Activated T-cell treated with anti-CD3 and anti-CD28 coated beads, Interleukin-2, amount 50 U/mL, for 4 hours (primary cell): ENCODE data around the gene ANKRD36C. TPM values are rescaled to one million over a fixed set of nuclear protein-coding genes. Genes with fewer than 3 reads are reported as not detected.
"Not testable (repeated sequence)": the region's sequence is repeated elsewhere in the genome, so short reads cannot be mapped to it uniquely, and the experiment has no call there.

Experiments used
- ATAC-seq, 2 donors: fragments of 200-7000 bp; cut with Tn5 transposase; one replicate each; pipeline ENCODE4 v1.10.0; 2021
- DNase-seq: peaks from one replicate; pipeline ENCODE4 v3.0.0-alpha.2; 2020
- H3K27me3 Mint-ChIP-seq: one replicate; pipeline ENCODE4 v1.8.0; 2021; ENCODE audit warnings: low read depth, mixed read lengths
- H3K36me3 Mint-ChIP-seq: one replicate; pipeline ENCODE4 v1.8.0; 2022; ENCODE audit warnings: mixed read lengths; ENCODE audit not compliant: insufficient read depth
- H3K4me1 Mint-ChIP-seq: one replicate; pipeline ENCODE4 v1.8.0; 2021; ENCODE audit warnings: low read depth, mixed read lengths
- H3K4me3 Mint-ChIP-seq: one replicate; pipeline ENCODE4 v1.8.0; 2021; ENCODE audit warnings: mild to moderate bottlenecking, moderate library complexity, mixed read lengths
- H3K9me3 Mint-ChIP-seq: one replicate; pipeline ENCODE4 v1.8.0; 2021; ENCODE audit warnings: mixed read lengths
- total RNA-seq, 3 donors: library from RNA; stranded (reverse); gene quantifications; one replicate each; pipeline ENCODE4 v1.2.1, GENCODE V29; 2021

ANKRD36C gene
- total RNA-seq, 3 donors from 2014 or later: 18.5 to 20.6 (median 20.5) TPM

GRCh38 chr2:95917007-95917406, 74.6 kb downstream of the ANKRD36C start:
- H3K4me1 Mint-ChIP-seq, H3K9me3 Mint-ChIP-seq, ATAC-seq, H3K4me3 Mint-ChIP-seq, DNase-seq, H3K27me3 Mint-ChIP-seq: not testable (repeated sequence)
- peaks cover 57% of the 10 kb centered on the region for H3K36me3 Mint-ChIP-seq

- H3K9me3 Mint-ChIP-seq, H3K27me3 Mint-ChIP-seq, H3K4me1 Mint-ChIP-seq, DNase-seq, H3K4me3 Mint-ChIP-seq, ATAC-seq: not testable (repeated sequence)
- peaks cover 58% of the 10 kb centered on the region for H3K36me3 Mint-ChIP-seq
These were observed 76.5 kb downstream of the ANKRD36C start for GRCh38 chr2:95915131-95915530.

- not testable (repeated sequence) for H3K9me3 Mint-ChIP-seq, H3K27me3 Mint-ChIP-seq, H3K4me3 Mint-ChIP-seq, ATAC-seq, H3K4me1 Mint-ChIP-seq, DNase-seq
- H3K36me3 Mint-ChIP-seq: peaks cover 40% of the 10 kb centered on the region
These were observed 80.2 kb downstream of the ANKRD36C start for GRCh38 chr2:95911431-95911830.

GRCh38 chr2:95894443-95894842, 97.2 kb downstream of the ANKRD36C start:
- DNase-seq, H3K4me3 Mint-ChIP-seq, H3K4me1 Mint-ChIP-seq, ATAC-seq, H3K9me3 Mint-ChIP-seq, H3K27me3 Mint-ChIP-seq: not testable (repeated sequence)
- H3K36me3 Mint-ChIP-seq: peaks cover 24% of the 10 kb centered on the region

GRCh38 chr2:95867929-95868328, 123.7 kb downstream of the ANKRD36C start:
- H3K4me3 Mint-ChIP-seq, H3K27me3 Mint-ChIP-seq, DNase-seq, H3K9me3 Mint-ChIP-seq, H3K4me1 Mint-ChIP-seq, ATAC-seq: not testable (repeated sequence)
- H3K36me3 Mint-ChIP-seq: peaks cover 14% of the 10 kb centered on the region

- not testable (repeated sequence) for H3K4me1 Mint-ChIP-seq, H3K9me3 Mint-ChIP-seq, DNase-seq, H3K4me3 Mint-ChIP-seq, H3K27me3 Mint-ChIP-seq
- H3K36me3 Mint-ChIP-seq: peaks cover 10% of the 10 kb centered on the region
- peak; percentile 53 to 54 for ATAC-seq
These were observed 124.5 kb downstream of the ANKRD36C start for GRCh38 chr2:95867047-95867677.

GRCh38 chr2:95862121-95862520, 129.5 kb downstream of the ANKRD36C start:
- DNase-seq, H3K4me3 Mint-ChIP-seq, ATAC-seq, H3K9me3 Mint-ChIP-seq, H3K4me1 Mint-ChIP-seq, H3K27me3 Mint-ChIP-seq: not testable (repeated sequence)
- peaks cover 17% of the 10 kb centered on the region for H3K36me3 Mint-ChIP-seq

- Mint-ChIP-seq H3K4me1 (no peaks in the 10 kb centered on the region), H3K4me3 (no peak overlapping the region), H3K36me3 (peaks cover 50% of the 10 kb centered on the region), H3K9me3 (no peaks in the 10 kb centered on the region), H3K27me3 (no peaks in the 10 kb centered on the region)
- DNase-seq: no peak
- ATAC-seq: no peak
These were observed 155.5 kb downstream of the ANKRD36C start for GRCh38 chr2:95836151-95836550.

GRCh38 chr2:95834077-95835013, 157.3 kb downstream of the ANKRD36C start:
- H3K4me3 Mint-ChIP-seq, H3K9me3 Mint-ChIP-seq, H3K27me3 Mint-ChIP-seq, H3K4me1 Mint-ChIP-seq, ATAC-seq, DNase-seq: not testable (repeated sequence)
- H3K36me3 Mint-ChIP-seq: peaks cover 50% of the 10 kb centered on the region

- H3K36me3 Mint-ChIP-seq: peaks cover 16% of the 10 kb centered on the region
- peaks cover 45% of the 10 kb centered on the region for H3K9me3 Mint-ChIP-seq
- H3K27me3 Mint-ChIP-seq: not testable (repeated sequence)
These were observed 167.4 kb downstream of the ANKRD36C start for GRCh38 chr2:95824218-95824617.

GRCh38 chr2:95817521-95817920, 174.1 kb downstream of the ANKRD36C start:
- DNase-seq, H3K4me1 Mint-ChIP-seq, H3K4me3 Mint-ChIP-seq, ATAC-seq, H3K27me3 Mint-ChIP-seq: not testable (repeated sequence)
- Mint-ChIP-seq H3K36me3 (peaks cover 27% of the 10 kb centered on the region), H3K9me3 (peaks cover 53% of the 10 kb centered on the region)

More at GRCh38 chr2:95824218-95824617, 167.4 kb downstream of the ANKRD36C start:
- H3K4me1 Mint-ChIP-seq, ATAC-seq, H3K4me3 Mint-ChIP-seq, DNase-seq: not testable (repeated sequence)

GRCh38 chr2:95813311-95813710, 178.3 kb downstream of the ANKRD36C start:
- H3K4me3 Mint-ChIP-seq, DNase-seq, ATAC-seq, H3K4me1 Mint-ChIP-seq, H3K27me3 Mint-ChIP-seq: not testable (repeated sequence)
- peaks cover 33% of the 10 kb centered on the region for H3K36me3 Mint-ChIP-seq
- peaks cover 31% of the 10 kb centered on the region for H3K9me3 Mint-ChIP-seq

- H3K4me3 Mint-ChIP-seq: no peak overlapping the region
- H3K9me3 Mint-ChIP-seq: peaks cover 24% of the 10 kb centered on the region
- no peak for DNase-seq
- no peaks in the 10 kb centered on the region for H3K4me1 Mint-ChIP-seq
- peaks cover 3% of the 10 kb centered on the region for H3K36me3 Mint-ChIP-seq
- H3K27me3 Mint-ChIP-seq: no peaks in the 10 kb centered on the region
- ATAC-seq: no peak
These were observed 191.7 kb downstream of the ANKRD36C start for GRCh38 chr2:95799892-95800291.

- H3K9me3 Mint-ChIP-seq: peaks cover 20% of the 10 kb centered on the region
- not testable (repeated sequence) for H3K4me3 Mint-ChIP-seq, DNase-seq, H3K36me3 Mint-ChIP-seq, H3K27me3 Mint-ChIP-seq, H3K4me1 Mint-ChIP-seq
- peak in 1 of 2 donors; percentile 30 for ATAC-seq
These were observed 192.3 kb downstream of the ANKRD36C start for GRCh38 chr2:95799147-95799889.
